ENCODE measurements around the gene PPFIA3.
"Not testable (repeated sequence)": the region's sequence is repeated elsewhere in the genome, so short reads cannot be mapped to it uniquely, and the experiment has no call there.

PPFIA3 gene

GRCh38 chr19:49125025-49125731, 5.8 kb downstream of the PPFIA3 start:
- DNase-seq, result no peak

- no peak for DNase-seq
Observed at GRCh38 chr19:49126575-49126974, 7.2 kb downstream of the PPFIA3 start.

DNA sequence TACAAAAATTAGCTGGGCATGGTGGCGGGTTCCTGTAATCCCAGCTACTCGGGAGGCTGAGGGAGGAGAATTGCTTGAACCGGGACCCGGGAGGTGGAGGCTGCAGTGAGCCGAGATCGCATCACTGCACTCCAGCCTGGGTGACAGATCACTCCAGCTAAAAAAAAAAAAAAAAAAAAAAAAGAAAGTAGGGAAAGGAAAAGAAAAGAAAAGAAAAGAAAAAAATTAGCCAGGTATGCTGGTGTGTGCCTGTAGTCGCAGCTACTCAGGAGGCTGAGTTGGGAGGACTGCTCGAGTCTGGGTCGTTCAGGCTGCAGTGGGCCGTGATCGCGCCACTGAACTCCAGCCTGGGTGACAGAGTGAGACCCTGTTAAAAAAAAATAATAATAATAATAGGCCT, 7.9 kb downstream of the PPFIA3 start:
- DNase-seq, result not testable (repeated sequence)

DNA sequence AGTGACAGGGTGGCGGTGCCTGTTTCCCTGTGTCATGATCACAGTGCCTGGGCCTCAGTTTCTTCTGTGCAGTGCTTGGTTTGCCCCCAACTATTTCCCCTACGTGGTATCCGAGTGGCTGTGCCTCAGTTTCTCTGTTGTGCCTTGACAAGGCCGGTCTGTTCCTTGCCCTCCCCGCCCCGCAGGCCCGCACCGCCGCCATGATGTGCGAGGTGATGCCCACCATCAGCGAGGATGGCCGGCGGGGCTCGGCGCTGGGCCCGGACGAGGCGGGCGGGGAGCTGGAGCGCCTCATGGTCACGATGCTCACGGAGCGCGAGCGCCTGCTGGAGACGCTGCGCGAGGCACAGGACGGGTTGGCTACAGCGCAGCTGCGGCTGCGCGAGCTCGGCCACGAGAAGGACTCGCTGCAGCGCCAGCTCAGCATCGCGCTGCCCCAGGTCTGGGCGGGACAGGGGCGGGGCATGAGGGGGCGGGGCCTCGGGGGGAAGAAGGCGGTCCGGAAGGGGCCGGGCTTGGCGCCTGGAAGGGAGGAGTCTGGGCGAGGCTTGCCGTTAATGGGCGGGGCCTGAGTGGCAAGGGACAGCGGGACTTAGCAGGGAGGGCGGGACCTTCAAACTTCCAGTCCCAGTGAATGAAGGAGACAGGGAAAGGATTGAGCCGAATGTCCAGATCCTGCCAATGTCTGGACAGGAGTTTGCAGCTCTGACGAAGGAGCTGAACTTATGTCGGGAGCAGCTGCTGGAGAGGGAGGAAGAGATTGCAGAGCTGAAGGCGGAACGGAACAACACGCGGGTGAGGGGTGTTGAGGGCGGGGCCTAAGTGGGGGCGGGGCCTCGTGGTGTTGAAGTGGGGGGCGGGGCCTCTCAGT, 8.6 kb downstream of the PPFIA3 start:
- peak; percentile 96 for DNase-seq

- DNase-seq, result no peak
Observed at GRCh38 chr19:49128545-49129237, 9.3 kb downstream of the PPFIA3 start.

DNA sequence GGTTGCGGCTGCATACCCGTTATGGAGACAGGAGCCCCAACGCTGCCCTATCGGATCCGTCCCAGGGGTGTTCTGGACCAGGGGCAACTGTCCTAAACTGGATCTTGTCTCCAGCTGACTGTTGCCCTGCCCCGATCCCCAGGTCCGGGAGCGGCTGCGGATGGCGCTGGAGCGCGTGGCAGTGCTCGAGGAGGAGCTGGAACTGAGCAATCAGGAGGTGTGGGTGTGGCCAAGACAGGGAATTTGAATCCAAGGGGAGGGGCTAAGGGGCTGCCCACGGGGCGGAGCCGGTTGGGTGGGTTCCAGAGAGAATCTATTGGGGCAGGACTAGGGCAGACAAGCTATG, 9.9 kb downstream of the PPFIA3 start:
- DNase-seq, result no peak

DNA sequence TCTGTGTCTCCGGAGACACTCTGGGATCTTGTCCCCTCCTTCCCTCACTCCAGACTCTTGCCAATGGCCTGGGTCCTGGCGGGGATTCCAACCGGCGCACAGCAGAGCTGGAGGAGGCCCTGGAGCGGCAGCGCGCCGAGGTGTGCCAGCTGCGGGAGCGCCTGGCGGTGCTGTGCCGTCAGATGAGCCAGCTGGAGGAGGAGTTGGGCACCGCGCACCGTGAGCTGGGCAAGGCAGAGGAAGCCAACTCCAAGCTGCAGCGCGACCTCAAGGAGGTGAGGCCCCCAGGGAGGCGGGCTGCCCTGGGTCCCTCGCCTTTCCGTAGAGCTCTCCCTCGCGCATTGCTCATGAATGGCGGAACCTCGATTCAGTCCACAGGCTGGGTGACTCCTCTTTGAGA, 11.0 kb downstream of the PPFIA3 start:
- no peak for DNase-seq

DNA sequence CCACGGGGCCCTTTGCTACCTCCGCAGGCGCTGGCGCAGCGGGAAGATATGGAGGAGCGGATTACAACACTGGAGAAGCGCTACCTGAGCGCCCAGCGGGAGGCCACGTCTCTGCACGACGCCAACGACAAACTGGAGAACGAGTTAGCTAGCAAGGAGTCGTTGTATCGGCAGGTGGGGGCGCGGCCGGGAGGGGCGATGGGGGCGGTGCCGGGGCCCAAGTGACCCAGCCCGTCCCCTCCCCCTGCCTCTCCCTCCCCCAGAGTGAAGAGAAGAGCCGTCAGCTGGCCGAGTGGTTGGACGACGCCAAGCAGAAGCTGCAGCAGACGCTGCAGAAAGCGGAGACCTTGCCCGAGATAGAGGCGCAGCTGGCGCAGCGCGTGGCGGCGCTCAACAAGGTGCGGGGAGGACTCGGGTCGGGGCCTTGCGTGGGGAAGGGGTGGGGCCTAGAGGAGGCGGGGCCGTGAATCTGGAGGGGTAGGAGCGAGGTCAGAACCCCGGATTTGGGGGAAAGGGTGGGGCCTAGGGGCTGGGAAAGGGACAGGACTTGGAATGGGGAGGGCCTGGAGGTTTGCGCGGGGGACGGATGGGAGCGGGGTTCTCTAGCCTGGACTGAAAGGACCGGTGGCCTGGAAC, 13.7 kb downstream of the PPFIA3 start:
- no peak for DNase-seq

DNA sequence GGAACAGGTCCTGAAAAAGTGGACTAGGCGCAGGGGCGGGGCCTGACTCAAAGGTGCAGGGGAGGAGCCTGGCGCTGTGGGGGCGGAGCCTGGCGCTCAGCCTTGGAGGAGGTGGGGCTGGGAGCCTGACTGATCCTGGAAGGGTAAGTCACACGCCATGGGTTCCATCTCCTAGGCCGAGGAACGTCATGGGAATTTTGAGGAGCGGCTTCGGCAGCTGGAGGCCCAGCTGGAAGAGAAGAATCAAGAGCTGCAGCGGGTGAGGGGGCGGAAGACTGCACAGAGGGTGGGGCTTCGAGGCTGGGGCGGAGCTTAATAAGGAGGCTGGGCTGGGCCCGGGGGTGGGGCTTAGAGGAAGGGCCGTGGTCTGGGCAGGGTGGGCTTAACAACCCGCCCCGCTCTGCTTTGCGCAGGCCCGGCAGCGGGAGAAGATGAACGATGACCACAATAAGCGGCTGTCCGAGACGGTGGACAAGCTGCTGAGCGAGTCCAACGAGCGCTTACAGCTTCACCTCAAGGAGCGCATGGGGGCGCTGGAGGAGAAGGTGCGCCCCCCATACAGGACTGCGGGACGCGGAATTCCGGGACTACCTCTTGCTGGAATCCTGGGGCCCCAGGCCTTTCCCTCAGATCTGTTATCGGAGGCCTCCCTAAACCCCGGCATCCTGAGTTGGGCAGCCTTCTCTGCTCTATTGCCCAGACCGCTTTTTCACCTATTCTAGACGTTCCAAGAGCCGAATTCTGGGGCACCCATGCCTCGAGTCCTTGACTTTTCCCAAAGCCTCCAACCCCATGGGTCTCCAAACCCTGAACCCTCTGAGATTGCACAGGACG, 14.5 kb downstream of the PPFIA3 start:
- no peak for DNase-seq

DNA sequence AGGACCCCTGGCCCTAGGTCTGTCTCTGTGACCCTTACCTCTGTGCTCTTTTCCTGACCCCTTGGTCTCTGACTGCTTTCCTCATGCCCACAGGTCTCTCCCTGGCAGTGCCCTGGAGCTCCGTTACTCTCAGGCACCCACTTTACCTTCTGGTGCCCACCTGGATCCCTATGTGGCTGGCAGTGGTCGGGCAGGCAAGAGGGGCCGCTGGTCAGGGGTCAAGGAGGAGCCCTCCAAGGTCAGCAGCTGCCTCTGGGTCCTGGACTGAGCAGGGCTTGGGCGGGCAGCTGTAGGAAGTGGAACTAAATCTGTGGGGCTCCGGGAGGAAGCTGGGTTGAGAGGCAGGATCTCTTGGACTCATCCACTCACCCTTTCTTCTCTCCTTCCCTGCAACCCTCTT, 16.3 kb downstream of the PPFIA3 start:
- DNase-seq, result no peak

- DNase-seq, result no peak
Observed at GRCh38 chr19:49136771-49137171, 17.4 kb downstream of the PPFIA3 start.

- DNase-seq, result no peak
Observed at GRCh38 chr19:49140951-49141350, 21.6 kb downstream of the PPFIA3 start.

- no peak for DNase-seq
Observed at GRCh38 chr19:49141352-49141751, 22.0 kb downstream of the PPFIA3 start.

- DNase-seq, result peak; percentile 84
Observed at GRCh38 chr19:49142866-49143335, 23.6 kb downstream of the PPFIA3 start.

DNA sequence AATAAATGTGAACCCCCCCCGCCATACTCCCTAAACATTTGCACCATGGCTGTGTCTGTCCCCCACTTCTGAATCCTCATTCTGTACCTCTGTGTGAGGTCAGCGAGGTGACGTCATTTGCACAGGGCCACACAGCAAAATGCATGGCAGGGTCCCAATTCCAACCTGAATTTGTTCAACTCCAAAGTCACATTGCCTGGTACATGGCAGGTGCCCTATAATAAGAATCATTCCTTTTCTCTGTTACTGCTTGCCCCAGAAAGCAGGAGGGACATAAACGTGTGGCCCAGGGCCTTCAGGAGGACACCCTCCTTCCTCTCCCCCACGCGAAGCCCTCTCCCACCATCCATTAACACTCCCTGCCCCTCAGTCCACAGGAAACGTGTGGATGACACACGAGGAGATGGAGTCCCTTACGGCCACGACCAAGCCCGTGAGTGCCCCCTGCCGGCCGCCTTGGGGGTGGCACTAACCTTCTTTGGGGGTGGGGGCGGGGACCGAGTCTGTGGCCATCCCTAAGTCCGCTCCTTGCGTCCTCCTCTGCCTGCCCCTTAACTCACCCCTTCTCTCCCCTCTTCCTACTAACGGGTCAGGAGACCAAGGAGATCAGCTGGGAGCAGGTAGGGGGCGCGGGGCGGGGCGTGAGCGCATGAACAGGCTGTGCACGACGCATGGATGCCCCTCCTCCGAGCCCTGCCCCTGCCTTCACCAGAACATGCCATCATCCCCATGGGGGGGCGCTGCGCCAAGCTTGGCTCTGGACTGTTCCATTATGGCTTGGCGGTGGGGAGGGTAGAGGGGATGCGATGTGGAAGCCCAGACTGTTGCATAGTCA, 26.4 kb downstream of the PPFIA3 start:
- peak; percentile 76 for DNase-seq

- not testable (repeated sequence) for DNase-seq
Observed at GRCh38 chr19:49146408-49146770, 27.0 kb downstream of the PPFIA3 start.

DNA sequence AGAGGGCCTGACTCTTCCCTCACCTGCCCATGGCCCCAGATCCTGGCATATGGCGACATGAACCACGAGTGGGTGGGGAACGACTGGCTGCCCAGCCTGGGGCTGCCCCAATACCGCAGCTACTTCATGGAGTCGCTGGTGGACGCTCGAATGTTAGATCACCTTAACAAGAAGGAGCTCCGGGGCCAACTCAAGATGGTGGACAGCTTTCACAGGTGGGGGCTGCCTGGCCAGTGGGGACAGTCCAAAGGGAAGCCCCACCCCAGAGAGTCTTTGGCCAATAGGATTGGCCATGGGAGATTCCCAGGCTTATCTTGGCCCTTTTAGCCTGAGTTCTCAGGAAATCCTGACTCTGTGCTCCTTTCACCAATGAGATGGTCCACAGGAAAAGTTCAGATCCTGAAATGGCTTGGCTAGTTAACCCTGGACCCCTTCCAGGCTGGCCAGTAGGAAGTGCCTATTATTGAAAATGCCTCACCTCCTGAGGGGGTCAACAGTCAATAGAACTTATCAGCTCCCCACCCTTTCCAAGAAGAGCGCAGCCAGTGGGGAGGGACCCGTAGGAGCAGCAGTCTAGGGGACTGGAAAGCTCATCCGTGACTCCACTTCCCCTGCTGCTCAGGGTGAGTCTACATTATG, 28.8 kb downstream of the PPFIA3 start:
- DNase-seq, result no peak

GRCh38 chr19:49148784-49149651, 29.7 kb downstream of the PPFIA3 start:
- peak; percentile 87 for DNase-seq

GRCh38 chr19:49149652-49150105, 30.3 kb downstream of the PPFIA3 start:
- DNase-seq, result peak; percentile 43
